NB4 (cell line): ENCODE results near the gene FAS.

Experiments
- DNase-seq: peaks from one replicate; pipeline ENCODE4 v3.0.0; 2010; ENCODE audit warnings: low read depth
- H3K4me3 ChIP-seq: one replicate; pipeline ENCODE4 v1.5.1; 2011; ENCODE audit warnings: mild to moderate bottlenecking, low read depth, low read length, moderate library complexity
- MYC ChIP-seq: IDR thresholded peaks from 2 replicates; pipeline ENCODE4 v1.6.1; 2011; ENCODE audit warnings: low read depth, low read length
- POLR2A ChIP-seq: IDR thresholded peaks from 2 replicates; pipeline ENCODE4 v1.6.1; 2011; ENCODE audit warnings: mild to moderate bottlenecking; ENCODE audit not compliant: insufficient read length; ENCODE audit errors: extremely low read depth
- TF ChIP-seq, protein P1 (sequence below): IDR thresholded peaks from 2 replicates; pipeline ENCODE4 v1.6.1; 2011; ENCODE audit warnings: low read depth, low read length
- TF ChIP-seq, protein P2 (sequence below): IDR thresholded peaks from one replicate; pipeline ENCODE4 v1.5.1; 2012; ENCODE audit warnings: low read depth, low read length

The FAS gene

GRCh38 chr10:88975377-88975720, 15.2 kb upstream of the FAS start:
- H3K4me3 ChIP-seq: peak overlapping the region; percentile 84
- DNase-seq: peak; percentile 38
- TF ChIP-seq, protein P1, sequence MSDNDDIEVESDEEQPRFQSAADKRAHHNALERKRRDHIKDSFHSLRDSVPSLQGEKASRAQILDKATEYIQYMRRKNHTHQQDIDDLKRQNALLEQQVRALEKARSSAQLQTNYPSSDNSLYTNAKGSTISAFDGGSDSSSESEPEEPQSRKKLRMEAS: no peak
- peak; percentile 48; the same call in 1 of the 2 replicates for TF ChIP-seq MYC

- TF ChIP-seq MYC (no peak), POLR2A (no peak)
- TF ChIP-seq, protein P2, sequence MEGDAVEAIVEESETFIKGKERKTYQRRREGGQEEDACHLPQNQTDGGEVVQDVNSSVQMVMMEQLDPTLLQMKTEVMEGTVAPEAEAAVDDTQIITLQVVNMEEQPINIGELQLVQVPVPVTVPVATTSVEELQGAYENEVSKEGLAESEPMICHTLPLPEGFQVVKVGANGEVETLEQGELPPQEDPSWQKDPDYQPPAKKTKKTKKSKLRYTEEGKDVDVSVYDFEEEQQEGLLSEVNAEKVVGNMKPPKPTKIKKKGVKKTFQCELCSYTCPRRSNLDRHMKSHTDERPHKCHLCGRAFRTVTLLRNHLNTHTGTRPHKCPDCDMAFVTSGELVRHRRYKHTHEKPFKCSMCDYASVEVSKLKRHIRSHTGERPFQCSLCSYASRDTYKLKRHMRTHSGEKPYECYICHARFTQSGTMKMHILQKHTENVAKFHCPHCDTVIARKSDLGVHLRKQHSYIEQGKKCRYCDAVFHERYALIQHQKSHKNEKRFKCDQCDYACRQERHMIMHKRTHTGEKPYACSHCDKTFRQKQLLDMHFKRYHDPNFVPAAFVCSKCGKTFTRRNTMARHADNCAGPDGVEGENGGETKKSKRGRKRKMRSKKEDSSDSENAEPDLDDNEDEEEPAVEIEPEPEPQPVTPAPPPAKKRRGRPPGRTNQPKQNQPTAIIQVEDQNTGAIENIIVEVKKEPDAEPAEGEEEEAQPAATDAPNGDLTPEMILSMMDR: no peak
- TF ChIP-seq, protein P1: no peak
Observed at GRCh38 chr10:88978463-88978862, 12.1 kb upstream of the FAS start.

DNA sequence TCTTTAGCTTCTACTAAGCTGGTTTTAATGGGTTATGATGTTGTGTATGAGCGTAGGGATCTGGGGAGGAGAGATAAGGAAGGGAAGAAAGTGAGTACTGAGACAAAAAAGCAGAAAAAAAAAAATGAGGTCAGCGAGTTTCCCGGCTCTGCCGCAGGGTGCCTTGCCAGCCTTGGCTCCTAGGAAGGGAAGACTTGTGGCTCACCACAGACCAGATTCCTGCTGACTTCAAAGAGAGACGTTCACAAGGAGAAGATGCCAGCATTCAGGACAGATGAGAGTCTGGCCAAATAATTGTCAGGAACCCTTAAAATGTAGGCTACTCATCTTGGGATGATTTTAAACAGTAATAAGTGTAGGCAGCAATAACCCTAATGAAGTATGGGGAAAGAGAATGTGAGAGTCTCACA, 11.4 kb upstream of the FAS start:
- TF ChIP-seq, protein P2: no peak
- TF ChIP-seq POLR2A (no peak), MYC (no peak)
- TF ChIP-seq, protein P1: no peak
- DNase-seq: no peak
- no peak overlapping the region for H3K4me3 ChIP-seq

More at GRCh38 chr10:88978463-88978862, 12.1 kb upstream of the FAS start:
- H3K4me3 ChIP-seq: no peak overlapping the region
- no peak for DNase-seq

DNA sequence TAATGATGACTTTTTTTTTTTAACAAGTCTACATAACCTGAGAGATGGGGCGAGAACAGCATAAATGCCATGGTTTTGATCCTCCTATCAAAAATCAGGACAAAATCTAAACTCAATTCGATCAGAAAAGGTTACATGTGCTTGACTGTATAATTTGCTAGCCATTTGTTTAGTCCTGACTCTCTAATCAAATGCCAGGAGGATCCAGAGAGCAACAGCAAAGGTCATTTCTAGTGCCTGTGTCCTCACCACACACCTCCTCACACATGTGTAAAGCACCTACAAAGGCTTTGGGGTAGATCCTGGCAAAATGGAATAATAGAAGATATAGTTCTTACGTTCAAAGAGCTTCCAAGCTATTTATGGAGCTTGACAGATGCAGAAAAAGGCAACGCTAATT, 11.0 kb upstream of the FAS start:
- no peak overlapping the region for H3K4me3 ChIP-seq
- DNase-seq: no peak
- TF ChIP-seq, protein P1: no peak
- TF ChIP-seq MYC (no peak), POLR2A (no peak)
- TF ChIP-seq, protein P2: no peak

DNA sequence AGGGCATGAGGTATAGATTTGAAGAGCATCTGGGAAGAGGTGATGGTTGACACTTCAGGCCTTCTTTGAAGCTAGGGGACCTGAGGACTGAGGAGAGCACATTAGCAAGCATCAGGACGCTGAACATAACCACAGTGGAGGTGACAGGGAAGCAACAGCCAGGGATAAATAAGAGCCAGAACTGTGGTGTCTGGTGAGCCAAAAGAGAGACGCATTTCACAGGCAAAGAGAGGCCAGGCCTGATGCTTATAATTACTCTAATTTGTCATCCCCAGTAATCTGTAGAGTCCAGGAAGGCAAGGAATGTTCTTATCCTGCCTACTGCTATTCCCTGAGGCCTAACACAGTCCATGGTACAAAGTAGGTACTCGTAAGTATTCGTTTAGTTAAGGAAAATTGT, 10.4 kb upstream of the FAS start:
- DNase-seq: no peak
- TF ChIP-seq MYC: no peak
- TF ChIP-seq, protein P1: no peak
- TF ChIP-seq, protein P2: no peak
- TF ChIP-seq POLR2A: no peak
- no peak overlapping the region for H3K4me3 ChIP-seq

DNA sequence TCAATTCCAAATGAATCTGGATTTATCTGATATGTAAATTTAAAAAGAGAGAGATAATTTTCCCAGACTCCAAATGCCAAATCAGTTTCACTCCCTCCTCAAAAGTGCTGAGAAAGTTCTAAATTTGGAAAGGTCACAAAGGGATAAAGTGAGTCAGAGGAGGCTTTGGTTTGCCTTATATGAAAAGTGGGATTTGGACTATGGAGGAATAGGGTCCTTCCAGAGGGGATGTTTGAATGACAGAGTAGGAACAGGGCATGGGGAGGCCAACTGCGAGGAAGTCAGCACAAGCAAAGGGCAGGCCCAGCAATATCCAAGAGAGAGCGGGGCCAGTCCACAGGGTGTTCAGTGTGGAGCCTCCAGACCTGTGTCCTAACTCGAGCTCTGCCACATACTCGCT, 9.8 kb upstream of the FAS start:
- DNase-seq: no peak
- TF ChIP-seq, protein P2: no peak
- TF ChIP-seq POLR2A (no peak), MYC (no peak)
- TF ChIP-seq, protein P1: no peak
- no peak overlapping the region for H3K4me3 ChIP-seq
